GM23248 (cell line): ENCODE measurements around the gene SLC29A2. TPM values are rescaled to one million over a fixed set of nuclear protein-coding genes. Genes with fewer than 3 reads are reported as not detected.
A peak's percentile ranks its signal among the peaks of the same experiment; 100 is the strongest.
"Not testable (repeated sequence)": the region's sequence is repeated elsewhere in the genome, so short reads cannot be mapped to it uniquely, and the experiment has no call there.

Experiments used
- DNase-seq: peaks from one replicate; pipeline ENCODE4 v3.0.0-alpha.2; 2015
- H2AFZ ChIP-seq: fragments of 200-600 bp; sonication (generic); 2 replicates; pipeline ENCODE4 v1.6.1; 2016; ENCODE audit warnings: antibody characterized with exemption
- H3F3A ChIP-seq: fragments of 200-600 bp; sonication (generic); 2 replicates; pipeline ENCODE4 v1.6.1; 2016; ENCODE audit warnings: mild to moderate bottlenecking, antibody characterized with exemption, mixed run types; ENCODE audit not compliant: insufficient read depth
- H3K27ac ChIP-seq: fragments of 200-600 bp; sonication (generic); 2 replicates; pipeline ENCODE4 v1.5.1; 2016; ENCODE audit warnings: mild to moderate bottlenecking
- H3K27me3 ChIP-seq: fragments of 200-600 bp; sonication (generic); replicated peaks from 2 replicates; pipeline ENCODE4 v1.6.1; 2016; ENCODE audit warnings: mild to moderate bottlenecking; ENCODE audit not compliant: insufficient read depth
- H3K36me3 ChIP-seq: fragments of 200-600 bp; sonication (generic); 2 replicates; pipeline ENCODE4 v1.6.1; 2016; ENCODE audit warnings: low read depth, mild to moderate bottlenecking
- H3K4me1 ChIP-seq: fragments of 200-600 bp; sonication (generic); 2 replicates; pipeline ENCODE4 v1.6.1; 2016; ENCODE audit warnings: mild to moderate bottlenecking; ENCODE audit not compliant: insufficient read depth
- H3K4me2 ChIP-seq: fragments of 200-600 bp; sonication (generic); one replicate; pipeline ENCODE4 v1.6.1; 2016; ENCODE audit warnings: mild to moderate bottlenecking; ENCODE audit not compliant: unreplicated experiment
- H3K4me3 ChIP-seq: fragments of 200-600 bp; sonication (generic); 2 replicates; pipeline ENCODE4 v1.5.1; 2016; ENCODE audit warnings: mild to moderate bottlenecking
- H3K79me2 ChIP-seq: fragments of 200-600 bp; sonication (generic); 2 replicates; pipeline ENCODE4 v1.6.1; 2016; ENCODE audit warnings: mild to moderate bottlenecking; ENCODE audit not compliant: insufficient read depth
- H3K9ac ChIP-seq: fragments of 200-600 bp; sonication (generic); 2 replicates; pipeline ENCODE4 v1.6.1; 2016; ENCODE audit warnings: mild to moderate bottlenecking
- H3K9me2 ChIP-seq: fragments of 200-600 bp; sonication (generic); 2 replicates; pipeline ENCODE4 v1.6.1; 2016; ENCODE audit warnings: mixed run types, mild to moderate bottlenecking, moderate library complexity; ENCODE audit not compliant: insufficient read depth
- H3K9me3 ChIP-seq: fragments of 200-600 bp; sonication (generic); one replicate; pipeline ENCODE4 v1.6.1; 2017; ENCODE audit warnings: low read depth
- H4K20me1 ChIP-seq: fragments of 200-600 bp; sonication (generic); 2 replicates; pipeline ENCODE4 v1.6.0; 2016; ENCODE audit not compliant: insufficient read depth
- EZH2 ChIP-seq: fragments of 200-600 bp; sonication (generic); IDR thresholded peaks from 2 replicates; pipeline ENCODE4 v1.6.1; 2018; ENCODE audit warnings: antibody characterized with exemption, mild to moderate bottlenecking; ENCODE audit not compliant: insufficient read depth, poor library complexity, severe bottlenecking
- EZH2phosphoT487 ChIP-seq: fragments of 200-600 bp; sonication (generic); IDR thresholded peaks from 2 replicates; pipeline ENCODE4 v1.6.1; 2018; ENCODE audit warnings: antibody characterized with exemption, moderate library complexity, mild to moderate bottlenecking, low read depth; ENCODE audit not compliant: insufficient read depth
- WGBS, 2 experiments: methylation state at CpG; one replicate each; pipeline ENCODE4 v1.1.6; 2015 to 2017; ENCODE audit warnings: low lambda C conversion rate in 2 of 2, low coverage in 1 of 2; ENCODE audit errors: missing lambda C conversion rate in 2 of 2; 5-methylcytosine and 5-hydroxymethylcytosine counted together
- in situ Hi-C: fragments of 300-500 bp; cut with MboI; formaldehyde crosslinking; loops from 2 replicates; pipeline ENCODE4 v1.15.0; 2020
- polyA plus RNA-seq: library from polyadenylated mRNA; unstranded; fragments of >200 nt; fragmentation: Nextera tagmentation; extraction: Ambion mirVana; gene quantifications from 2 replicates; pipeline ENCODE4 v1.2.1, GENCODE V29; 2016
- total RNA-seq: library from RNA; depleted of rRNA; stranded (reverse); fragments of >200 nt; shearing (Covaris generic); gene quantifications from 2 replicates; pipeline ENCODE4 v1.2.3, GENCODE V29; 2014

SLC29A2 gene
- total and polyA plus RNA-seq, 2 experiments from 2014 or later, result not detected

GRCh38 chr11:66388780-66389386 is 17.3 kb upstream of the SLC29A2 start:
- 17 to 20% methylated on average over 8 of the region's 8 CpGs for WGBS, 2 experiments
- H2AFZ ChIP-seq, result no peak overlapping the region
- H3K4me1 ChIP-seq, result no peaks in the 10 kb centered on the region
- in situ Hi-C loops, result loop anchor here (10.0 kb wide), 1 partner anchor 84 kb away; no protein-coding TSS in a partner anchor
- no peaks in the 10 kb centered on the region for H3K9me3 ChIP-seq
- H3K36me3 ChIP-seq, result no peaks in the 10 kb centered on the region
- H3F3A ChIP-seq, result no peaks in the 10 kb centered on the region
- H3K9ac ChIP-seq, result no peak overlapping the region
- H3K79me2 ChIP-seq, result no peaks in the 10 kb centered on the region
- H3K4me3 ChIP-seq, result no peak overlapping the region
- H3K4me2 ChIP-seq, result no peak overlapping the region
- H3K27ac ChIP-seq, result no peak overlapping the region
- H3K27me3 ChIP-seq, result peaks cover 11% of the 10 kb centered on the region
- TF ChIP-seq EZH2 (no peak), EZH2phosphoT487 (no peak)
- no peaks in the 10 kb centered on the region for H3K9me2 ChIP-seq
- peak; percentile 81 for DNase-seq
- H4K20me1 ChIP-seq, result no peaks in the 10 kb centered on the region

GRCh38 chr11:66386171-66387069 is 14.9 kb upstream of the SLC29A2 start:
- 5 to 6% methylated on average over 20 of the region's 20 CpGs for WGBS, 2 experiments
- Histone ChIP-seq H3K4me2 (peak overlapping the region; percentile 77), H3K4me1 (no peaks in the 10 kb centered on the region), H3K27me3 (no peaks in the 10 kb centered on the region; the same call in 1 of the 2 replicates), H3K79me2 (no peaks in the 10 kb centered on the region), H2AFZ (peak overlapping the region; percentile 83), H3K9ac (peak overlapping the region; percentile 43), H3K9me3 (no peaks in the 10 kb centered on the region), H3K4me3 (peak overlapping the region; percentile 64), H3K27ac (no peak overlapping the region), H3K9me2 (no peaks in the 10 kb centered on the region), H3F3A (no peaks in the 10 kb centered on the region), H3K36me3 (no peaks in the 10 kb centered on the region), H4K20me1 (no peaks in the 10 kb centered on the region)
- DNase-seq, result peak; percentile 84
- TF ChIP-seq EZH2phosphoT487 (no peak), EZH2 (no peak)
- in situ Hi-C loops, result loop anchor here (10.0 kb wide), 1 partner anchor 82 kb away; no protein-coding TSS in a partner anchor

DNA sequence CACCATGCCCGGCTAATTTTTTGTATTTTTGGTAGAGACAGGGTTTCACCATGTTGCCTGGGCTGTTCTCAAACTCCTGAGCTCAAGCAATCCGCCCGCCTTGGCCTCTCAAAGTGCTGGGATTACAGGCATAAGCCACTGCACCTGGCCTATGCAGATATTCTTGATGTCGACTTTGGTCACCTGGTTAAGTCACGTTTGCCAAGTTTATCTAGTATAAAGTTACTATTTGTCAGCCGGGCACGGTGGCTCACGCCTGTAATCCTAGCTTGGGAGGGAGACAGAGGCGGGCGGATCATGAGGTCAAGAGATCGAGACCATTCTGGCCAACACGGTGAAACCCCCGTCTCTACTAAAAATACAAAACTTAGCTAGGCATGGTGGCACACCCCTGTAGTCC is 12.8 kb upstream of the SLC29A2 start:
- H3K4me1 ChIP-seq, H2AFZ ChIP-seq, H3K4me2 ChIP-seq, H4K20me1 ChIP-seq, H3K9me3 ChIP-seq, H3K79me2 ChIP-seq, H3K9me2 ChIP-seq, H3K27ac ChIP-seq, H3F3A ChIP-seq, H3K9ac ChIP-seq, H3K4me3 ChIP-seq, H3K27me3 ChIP-seq, DNase-seq, H3K36me3 ChIP-seq: not testable (repeated sequence)
- 87 to 88% methylated on average over 13 of the region's 13 CpGs for WGBS, 2 experiments
- in situ Hi-C loops, result loop anchor here (10.0 kb wide), 1 partner anchor 80 kb away; no protein-coding TSS in a partner anchor

DNA sequence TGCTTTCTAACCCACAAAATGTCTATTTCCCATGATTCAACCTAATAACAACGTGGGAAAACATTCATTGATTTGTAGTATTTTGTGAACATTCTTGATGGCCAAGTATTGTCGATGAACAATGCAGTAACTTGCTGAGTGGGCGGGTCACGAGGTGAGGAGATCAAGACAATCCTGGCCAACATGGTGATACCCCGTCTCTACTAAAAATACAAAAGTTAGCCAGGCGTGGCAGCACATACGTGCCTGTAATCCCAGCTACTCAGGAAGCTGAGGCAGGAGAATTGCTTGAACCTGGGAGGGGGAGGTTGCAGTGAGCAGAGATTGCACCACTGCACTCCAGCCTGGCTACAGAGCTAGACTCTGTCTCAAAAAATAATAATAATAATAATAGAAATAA is 8.7 kb upstream of the SLC29A2 start:
- not testable (repeated sequence) for H3K4me2 ChIP-seq, H2AFZ ChIP-seq, H4K20me1 ChIP-seq, H3K9me2 ChIP-seq, H3K79me2 ChIP-seq, H3F3A ChIP-seq, DNase-seq, H3K4me1 ChIP-seq, H3K27ac ChIP-seq, H3K36me3 ChIP-seq, H3K4me3 ChIP-seq, H3K27me3 ChIP-seq, H3K9ac ChIP-seq, H3K9me3 ChIP-seq
- 22 to 23% methylated on average over 7 of the region's 7 CpGs for WGBS, 2 experiments
- in situ Hi-C loops, result loop anchor here (10.0 kb wide), 1 partner anchor 75 kb away; no protein-coding TSS in a partner anchor

- H3K36me3 ChIP-seq, H3K27ac ChIP-seq, H3K79me2 ChIP-seq, H3K9me2 ChIP-seq, H2AFZ ChIP-seq, H4K20me1 ChIP-seq, H3K4me1 ChIP-seq, H3K9ac ChIP-seq, H3F3A ChIP-seq, H3K4me3 ChIP-seq, DNase-seq, H3K4me2 ChIP-seq, H3K9me3 ChIP-seq, in situ Hi-C loops: not testable (repeated sequence)
- peaks cover 33% of the 10 kb centered on the region for H3K27me3 ChIP-seq
- 30 to 37% methylated on average over 9 of the region's 9 CpGs for WGBS, 2 experiments
Observed at GRCh38 chr11:66373690-66374287, 2.2 kb upstream of the SLC29A2 start.
